AG08396 (cell line): ENCODE results near the gene MYOC.
"Not testable (repeated sequence)": the region's sequence is repeated elsewhere in the genome, so short reads cannot be mapped to it uniquely, and the experiment has no call there.

Experiments
- DNase-seq: peaks from one replicate; pipeline ENCODE4 v3.0.0; 2012; ENCODE audit warnings: low spot score, mixed read lengths

The MYOC gene

GRCh38 chr1:171653796-171654195 is 1.3 kb upstream of the MYOC start:
- DNase-seq, result no peak

DNA sequence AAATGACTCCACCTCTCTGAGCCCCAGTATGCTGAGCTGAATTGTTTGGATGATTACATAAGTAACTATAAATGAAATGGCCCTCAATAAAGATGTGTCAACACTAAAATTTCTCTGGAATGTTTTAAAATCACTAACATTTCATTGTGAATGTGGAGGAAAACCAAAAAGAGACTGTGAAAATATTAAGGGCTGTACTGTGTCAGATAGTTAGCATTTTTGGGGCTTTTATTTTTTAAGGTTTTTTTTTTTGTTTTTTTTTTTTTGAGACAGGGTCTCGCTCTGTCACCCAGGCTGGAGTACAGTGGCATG is 6.3 kb downstream of the MYOC start:
- DNase-seq, result no peak

DNA sequence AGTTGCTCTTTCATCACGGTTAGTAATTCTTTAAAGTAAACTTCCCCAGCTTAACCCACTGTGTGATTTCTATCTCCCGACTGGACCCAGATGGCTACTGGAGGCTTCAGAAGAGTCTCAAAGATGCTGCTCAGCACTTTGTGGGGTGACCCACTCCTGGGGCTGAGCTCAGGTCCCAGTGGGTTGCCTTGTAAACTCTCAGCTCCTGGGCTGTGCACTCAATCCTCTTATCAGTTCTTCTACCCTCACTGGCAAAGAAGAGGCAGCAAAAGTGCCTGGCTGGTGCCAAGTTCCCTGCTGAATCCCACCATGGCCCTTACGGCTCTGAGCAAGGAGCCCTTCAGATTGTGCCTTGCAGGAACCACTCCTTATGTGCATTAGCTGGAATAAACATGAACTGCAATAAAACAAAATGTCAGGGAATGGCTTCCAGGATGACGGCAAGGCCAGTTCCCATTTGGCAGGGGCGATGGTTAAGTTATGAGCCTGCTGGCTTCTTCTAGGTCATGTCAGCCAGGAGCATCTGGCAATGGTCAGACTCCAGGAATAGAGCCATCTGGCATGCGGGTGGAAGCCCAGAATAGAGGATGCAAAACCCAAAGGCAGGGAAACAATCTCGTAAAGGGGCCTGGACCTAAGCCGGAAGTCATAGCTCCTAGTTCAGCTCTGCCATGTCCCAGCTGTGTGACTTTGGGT is 6.8 kb downstream of the MYOC start:
- peak; percentile 43 for DNase-seq

DNA sequence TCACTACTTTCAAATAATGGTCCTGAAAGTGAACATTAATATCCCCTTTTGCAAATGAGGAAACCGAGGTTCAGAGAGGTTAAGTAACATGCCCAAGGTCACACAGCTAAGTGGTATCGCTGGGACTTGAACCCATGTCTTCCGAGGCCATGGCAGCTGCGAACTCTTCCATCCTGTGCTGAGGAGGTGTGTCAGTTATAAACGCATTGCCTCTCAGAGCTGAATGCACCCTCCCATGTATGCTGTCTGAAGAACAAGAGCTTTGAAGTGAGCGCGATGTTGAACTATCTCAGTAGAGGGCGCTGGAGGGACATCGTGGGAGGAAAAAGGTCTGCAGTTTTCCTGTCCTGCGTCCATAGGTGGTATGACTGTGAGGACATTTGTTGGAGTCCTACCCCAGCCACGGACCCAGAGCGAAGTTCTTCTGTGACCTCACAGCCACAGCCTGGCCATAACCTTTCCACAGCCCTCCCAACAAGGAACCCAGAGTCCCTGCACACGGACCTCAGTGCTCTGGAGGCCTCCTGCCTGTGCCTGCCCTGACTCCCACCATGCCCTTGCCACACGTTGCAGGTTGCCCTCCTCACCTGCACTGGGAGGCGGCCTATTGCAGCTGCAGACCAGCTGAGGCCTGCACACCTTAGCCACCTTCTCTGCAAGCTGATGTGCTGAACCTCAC is 7.5 kb downstream of the MYOC start:
- peak; percentile 70 for DNase-seq

DNA sequence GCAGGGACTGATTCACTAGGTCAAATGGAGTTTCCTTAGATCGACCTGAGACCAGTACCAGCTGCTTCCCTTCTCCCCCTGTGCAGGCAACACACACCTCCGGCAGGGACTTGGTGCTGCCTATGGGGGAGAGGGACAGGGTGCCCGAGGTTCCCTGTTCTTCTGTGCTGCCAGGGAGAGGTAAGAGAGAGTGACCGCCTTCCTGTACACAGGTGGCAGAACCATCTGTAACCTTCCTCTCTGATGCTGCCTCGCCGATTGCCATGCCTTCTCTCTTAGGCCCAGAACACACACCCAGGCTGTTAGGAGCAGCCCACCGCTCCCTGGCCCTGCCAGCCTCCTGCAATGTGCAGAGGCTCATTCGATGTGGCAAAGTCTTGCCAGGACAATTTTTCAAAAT is 9.3 kb downstream of the MYOC start:
- no peak for DNase-seq

DNA sequence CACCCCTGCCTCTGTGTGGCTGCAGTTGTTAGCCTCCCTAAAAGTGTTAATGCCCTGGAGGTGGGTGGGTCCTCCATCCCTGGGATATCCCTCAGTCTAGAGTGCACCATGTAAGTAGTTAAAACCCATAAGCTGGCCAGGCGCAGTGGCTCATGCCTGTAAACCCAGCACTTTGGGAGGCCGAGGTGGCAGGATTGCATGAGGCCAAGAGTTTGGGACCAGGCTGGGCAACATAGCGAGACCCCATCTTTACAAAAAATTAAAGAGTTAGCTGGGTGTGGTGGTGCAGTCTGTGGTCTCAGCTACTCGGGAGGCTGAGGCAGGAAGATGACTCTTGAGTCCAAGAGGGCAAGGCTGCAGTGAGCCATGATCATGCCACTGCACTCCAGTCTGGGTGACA is 10.3 kb downstream of the MYOC start:
- DNase-seq, result no peak

- DNase-seq, result no peak
Observed at GRCh38 chr1:171641076-171641864, 11.2 kb downstream of the MYOC start.

GRCh38 chr1:171640225-171640624 is 12.3 kb downstream of the MYOC start:
- DNase-seq, result no peak

- no peak for DNase-seq
Observed at GRCh38 chr1:171637928-171638576, 14.4 kb downstream of the MYOC start.

DNA sequence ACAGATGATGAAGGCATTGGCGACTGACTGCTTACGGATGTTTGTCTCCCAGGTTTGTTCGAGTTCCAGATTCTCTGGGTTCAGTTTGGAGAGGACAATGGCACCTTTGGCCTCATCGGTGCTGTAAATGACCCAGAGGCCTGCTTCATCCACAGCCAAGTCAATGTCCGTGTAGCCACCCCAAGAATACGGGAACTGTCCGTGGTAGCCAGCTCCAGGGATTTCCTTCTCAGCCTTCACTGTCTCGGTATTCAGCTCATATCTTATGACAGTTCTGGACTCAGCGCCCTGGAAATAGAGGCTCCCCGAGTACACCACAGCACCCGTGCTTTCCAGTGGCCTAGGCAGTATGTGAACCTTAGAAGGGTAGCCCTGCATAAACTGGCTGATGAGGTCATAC is 16.3 kb downstream of the MYOC start:
- no peak for DNase-seq

DNA sequence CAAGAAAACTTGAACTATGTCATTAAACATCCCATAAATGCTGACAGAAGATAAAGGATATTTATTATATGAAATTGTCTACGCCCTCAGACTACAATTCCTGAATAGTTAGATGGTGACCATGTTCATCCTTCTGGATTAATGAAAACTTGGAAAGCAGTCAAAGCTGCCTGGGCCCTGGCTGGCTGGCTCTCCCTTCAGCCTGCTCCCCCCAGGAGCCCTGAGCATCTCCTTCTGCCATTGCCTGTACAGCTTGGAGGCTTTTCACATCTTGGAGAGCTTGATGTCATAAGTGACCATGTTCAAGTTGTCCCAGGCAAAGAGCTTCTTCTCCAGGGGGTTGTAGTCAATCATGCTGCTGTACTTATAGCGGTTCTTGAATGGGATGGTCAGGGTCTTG is 16.8 kb downstream of the MYOC start:
- DNase-seq, result no peak

- no peak for DNase-seq
Observed at GRCh38 chr1:171628225-171628624, 24.3 kb downstream of the MYOC start.

DNA sequence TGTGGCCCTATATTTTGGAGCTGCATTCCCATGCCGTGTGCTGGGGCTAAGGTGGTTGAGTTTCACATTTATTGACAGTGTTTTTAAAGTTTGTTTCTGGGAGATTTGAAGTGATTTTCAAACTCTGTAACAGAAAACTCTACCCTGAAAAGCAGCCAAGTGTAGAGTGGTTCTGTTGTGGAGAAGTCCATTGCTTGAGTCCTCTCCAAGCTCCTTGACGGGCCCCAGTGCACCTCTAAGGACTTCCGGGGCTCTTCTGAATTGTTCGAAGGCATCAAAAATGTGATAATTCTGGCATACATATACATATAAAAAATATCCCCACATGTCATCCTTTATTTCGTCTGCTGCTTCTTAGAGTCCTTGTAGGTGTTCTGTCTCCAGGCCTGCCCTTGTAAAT is 25.5 kb downstream of the MYOC start:
- DNase-seq, result no peak

DNA sequence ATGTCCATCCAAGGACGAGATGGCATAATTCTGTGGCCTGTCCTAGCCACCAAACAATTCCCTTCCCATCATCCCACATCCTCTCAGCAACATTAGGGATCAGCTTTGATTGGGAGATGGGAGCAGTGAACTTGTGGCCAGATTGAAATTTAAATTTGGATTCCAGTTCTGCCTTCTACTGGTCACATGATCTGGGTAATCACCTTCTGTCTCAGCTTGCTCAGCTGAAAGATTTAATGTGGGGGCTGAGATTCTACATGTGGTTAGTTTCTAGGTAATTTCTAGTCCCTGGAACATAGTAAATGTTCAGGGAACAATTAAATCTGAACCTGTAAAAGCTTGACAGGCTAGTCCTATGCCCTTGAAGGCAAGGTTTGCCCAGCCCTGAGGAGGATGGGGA is 27.3 kb downstream of the MYOC start:
- no peak for DNase-seq

DNA sequence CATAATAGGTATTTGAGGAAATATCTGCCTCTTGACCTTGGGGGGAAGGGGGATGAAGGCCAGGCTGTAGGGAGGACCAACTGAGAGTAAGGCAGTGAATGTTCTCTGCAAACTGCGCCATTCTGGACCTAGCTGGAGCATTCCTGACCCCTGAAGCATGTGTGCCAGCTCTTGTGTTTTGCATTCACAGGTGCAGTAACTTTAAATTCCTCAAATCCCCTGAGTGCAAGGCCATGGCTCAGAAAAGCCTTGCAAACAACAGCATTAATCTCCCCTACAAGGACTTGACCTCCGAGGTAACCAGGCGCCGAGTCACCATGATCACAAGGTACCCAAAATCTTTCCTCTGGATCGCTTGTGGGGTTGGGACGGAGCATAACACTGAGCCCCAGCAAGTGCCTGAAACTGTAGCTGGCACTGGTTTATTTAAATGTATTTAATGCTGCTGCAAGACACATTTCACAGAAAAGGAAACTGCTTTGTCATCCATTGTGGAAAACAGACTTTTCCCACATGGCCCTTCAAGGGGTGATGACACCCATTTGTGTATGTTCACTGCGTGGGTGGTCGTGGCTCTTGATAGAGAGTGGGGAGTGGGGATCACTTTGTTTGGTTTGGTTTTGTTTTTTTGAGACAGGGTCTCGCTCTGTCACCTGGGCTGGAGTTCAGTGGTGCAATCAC is 28.7 kb downstream of the MYOC start:
- no peak for DNase-seq

- DNase-seq, result no peak
Observed at GRCh38 chr1:171622152-171622462, 30.4 kb downstream of the MYOC start, which contains the start of gene MYOCOS. Gene MYOCOS (plus strand): TSS chr1:171622243. CDS start chr1:171623884, 1,641 bp downstream.

GRCh38 chr1:171616586-171616985 is 35.9 kb downstream of the MYOC start:
- no peak for DNase-seq

DNA sequence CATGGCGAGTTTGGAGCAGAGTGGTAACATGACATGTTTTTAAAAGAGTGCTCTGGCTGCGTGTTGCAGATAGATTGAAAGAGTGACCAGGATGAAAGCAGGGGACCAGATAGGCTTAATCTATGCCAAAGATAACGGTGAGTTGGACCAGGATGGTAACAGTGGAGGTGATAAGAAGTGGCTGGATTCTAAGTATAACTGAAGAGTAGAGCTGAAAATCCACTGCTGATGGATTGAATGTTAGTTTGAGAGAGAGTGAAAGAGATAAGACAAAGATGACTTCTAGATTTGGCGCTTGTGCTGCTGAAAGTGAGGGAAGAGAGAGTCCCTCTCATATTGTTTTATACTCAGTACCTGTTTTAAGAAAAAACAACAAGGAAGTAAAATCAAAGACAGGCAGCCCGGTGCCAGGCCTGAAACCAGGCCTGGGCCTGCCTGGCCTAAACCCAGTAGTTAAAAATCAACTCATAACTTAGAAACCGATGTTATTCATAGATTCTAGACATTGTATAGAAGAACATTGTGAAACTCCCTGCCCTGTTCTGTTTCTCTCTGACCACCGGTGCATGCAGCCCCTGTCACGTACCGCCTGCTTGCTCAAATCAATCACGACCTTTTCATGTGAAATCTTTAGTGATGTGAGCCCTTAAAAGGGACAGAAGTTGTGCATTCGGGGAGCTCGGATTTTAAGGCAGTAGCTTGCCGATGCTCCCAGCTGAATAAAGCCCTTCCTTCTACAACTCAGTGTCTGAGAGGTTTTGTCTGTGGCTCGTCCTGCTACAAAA is 37.2 kb downstream of the MYOC start:
- not testable (repeated sequence) for DNase-seq

DNA sequence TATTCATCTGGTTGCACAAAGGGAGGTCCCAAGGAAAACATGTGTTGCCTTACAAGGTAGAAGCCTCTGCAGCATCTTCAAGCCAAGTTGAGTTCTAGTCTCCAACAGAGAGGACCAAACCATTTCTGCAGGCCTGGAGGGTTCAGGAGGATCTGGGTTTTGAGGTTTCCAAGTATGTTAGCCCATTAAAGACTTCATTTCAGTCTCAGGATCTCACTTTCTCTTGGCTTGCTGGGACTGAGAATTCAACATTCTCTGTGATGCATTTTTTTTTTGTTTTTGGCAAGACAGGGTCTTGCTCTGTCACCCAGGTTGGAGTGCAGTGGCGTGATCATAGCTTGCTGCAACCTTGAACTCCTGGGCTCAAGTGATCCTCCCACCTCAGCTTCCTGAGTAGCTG is 39.2 kb downstream of the MYOC start:
- DNase-seq, result no peak

DNA sequence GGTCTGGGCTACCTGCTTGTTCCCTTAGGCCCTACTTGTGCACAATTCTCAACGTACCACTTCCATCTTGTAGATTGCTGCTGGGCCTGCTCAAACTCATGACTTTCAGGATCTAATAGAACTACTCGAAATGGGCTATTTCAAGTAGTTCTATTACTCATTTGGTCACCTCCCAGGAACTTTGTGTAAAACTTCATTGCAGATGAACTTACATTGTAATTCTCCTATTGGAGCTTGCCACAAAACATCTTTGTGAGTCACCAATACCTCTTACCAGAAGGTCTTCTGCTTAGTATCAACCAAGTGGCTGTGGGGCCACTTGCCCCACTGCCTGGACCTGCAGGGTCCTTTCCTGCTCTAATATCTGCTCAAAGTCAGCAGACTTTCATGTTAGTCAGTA is 41.2 kb downstream of the MYOC start:
- DNase-seq, result no peak

GRCh38 chr1:171610385-171610784 is 42.1 kb downstream of the MYOC start:
- no peak for DNase-seq
